ENCODE results near the gene NAT14. TPM values are rescaled to one million over a fixed set of nuclear protein-coding genes. Genes with fewer than 3 reads are reported as not detected.
A peak's percentile ranks its signal among the peaks of the same experiment; 100 is the strongest.

NAT14 gene
- total and polyA plus RNA-seq, 2 of the 8 experiments (the other 6 are each of a cell fraction or from before 2014, with no cell fraction given): 47.1 to 71.2 TPM

DNA sequence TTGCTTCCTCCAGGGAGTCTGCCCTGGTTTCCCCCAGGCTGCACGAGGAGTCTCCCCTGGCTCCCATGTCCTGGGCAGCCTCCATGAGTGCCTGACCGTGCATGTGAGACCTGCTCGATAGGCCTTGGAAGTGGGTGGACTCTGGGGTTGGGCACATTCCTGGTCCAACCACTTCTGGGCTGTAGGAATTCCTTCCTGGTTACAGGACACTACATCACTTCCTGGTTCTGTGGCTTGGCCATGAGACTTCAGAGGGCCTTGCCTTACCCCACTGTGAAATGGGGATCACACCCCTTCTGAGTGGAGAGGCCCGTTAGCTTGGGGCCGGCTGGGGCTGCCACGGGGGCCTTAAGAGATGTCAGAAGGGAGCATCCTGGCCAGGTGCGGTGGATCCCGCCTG is 12.5 kb upstream of the NAT14 start:
- DNase-seq (ENCODE audit: low read depth in 1 of 2, low spot score in 2 of 2) (no peak), FAIRE-seq (no peak)
- Histone ChIP-seq H2BK20ac (ENCODE audit: low read length) (no peak overlapping the region; the same call in 1 of the 2 replicates), H2BK15ac (ENCODE audit: low read length) (peak overlapping the region; percentile 81; the same call in 1 of the 2 replicates), H3K9me3 (ENCODE audit: insufficient read depth in 2 of 2, low read depth in 1 of 2, low read length in 1 of 2) (no peaks in the 10 kb centered on the region), H3K4me2 (ENCODE audit: insufficient read depth in 1 of 2, low read depth in 2 of 2, low read length in 2 of 2) (no peak overlapping the region), H3K23ac (ENCODE audit: insufficient read length) (no peak overlapping the region), H2BK12ac (ENCODE audit: low read depth, low read length) (no peak overlapping the region), H2BK120ac (replicated peaks; ENCODE audit: low read depth, low read length) (no peak overlapping the region), H3K4ac (replicated peaks; ENCODE audit: insufficient read length, low read depth, low read length) (no peak overlapping the region), H3K4me1 (replicated peaks in 1 of 4; ENCODE audit: control insufficient read depth in 3 of 4, insufficient read depth in 4 of 4, low read length in 3 of 4) (peaks cover 0 to 13% (median 6%) of the 10 kb centered on the region in 4 experiments; a peak in 5 of 7 replicates), H4K5ac (ENCODE audit: insufficient read length, low read depth, low read length) (no peak overlapping the region), H3K18ac (ENCODE audit: extremely low read depth, low read length) (no peak overlapping the region), H4K91ac (replicated peaks; ENCODE audit: insufficient read length, low read length) (no peak overlapping the region), H2AFZ (ENCODE audit: low read length) (no peak overlapping the region), H3K56ac (replicated peaks; ENCODE audit: insufficient read length, low read depth, low read length) (no peak overlapping the region), H3K9ac (replicated peaks in 1 of 4; ENCODE audit: extremely low read depth in 1 of 4, low read depth in 3 of 4, low read length in 3 of 4) (no peak overlapping the region), H3K79me1 (ENCODE audit: low read depth, low read length) (peaks cover 2% of the 10 kb centered on the region; the same call in 1 of the 2 replicates), H3K27ac (ENCODE audit: low read depth, low read length) (no peak overlapping the region), H4K20me1 (replicated peaks in 1 of 2; ENCODE audit: control insufficient read depth in 1 of 2, insufficient read depth in 2 of 2, low read length in 2 of 2) (no peaks in the 10 kb centered on the region), H3K27me3 (replicated peaks in 1 of 4; ENCODE audit: control insufficient read depth in 3 of 4, extremely low read depth in 1 of 4, insufficient read depth in 3 of 4, low read length in 3 of 4) (no peaks in the 10 kb centered on the region; a peak in 2 of 7 replicates), H2AK5ac (ENCODE audit: low read depth, low read length) (no peak overlapping the region), H2BK5ac (ENCODE audit: low read depth, low read length) (0 out of 2 replicates have a peak overlapping the region, but pooled peaks have one; percentile 35), H3K36me3 (ENCODE audit: control insufficient read depth in 2 of 4, insufficient read depth in 4 of 4, low read length in 3 of 4) (no peaks in the 10 kb centered on the region), H3K14ac (ENCODE audit: insufficient read length) (no peak overlapping the region), H3K23me2 (ENCODE audit: low read depth, low read length) (peaks cover 3% of the 10 kb centered on the region), H3K79me2 (ENCODE audit: control insufficient read depth in 1 of 2, insufficient read depth in 2 of 2, low read length in 2 of 2) (no peaks in the 10 kb centered on the region), H3K4me3 (ENCODE audit: extremely low read depth in 1 of 4, insufficient read depth in 2 of 4, low read depth in 3 of 4, low read length in 4 of 4) (no peak overlapping the region), H4K8ac (ENCODE audit: extremely low read depth, insufficient read depth, low read length) (no peak overlapping the region; the same call in 1 of the 2 replicates)
- 97% methylated on average over 8 of the region's 8 CpGs; no CpG with 5 or more reads in 1 of the 2 experiments for WGBS, 2 experiments (ENCODE audit: extremely low coverage in 1 of 2, insufficient coverage in 1 of 2, insufficient read length in 1 of 2, insufficient replicate concordance in 2 of 2, low coverage in 1 of 2, low lambda C conversion rate in 2 of 2, missing lambda C conversion rate in 1 of 2)
- CTCF ChIA-PET (ENCODE audit: partially characterized antibody): interaction anchor here (1.4 to 2.1 kb wide), 3 partner anchors 11 to 44 kb away, joined by 3 to 5 read pairs (median 5); partner anchors contain the start of gene NAT14
- POLR2A ChIA-PET (ENCODE audit: partially characterized antibody): interaction anchor here (2.1 to 7.6 kb wide), 2 partner anchors 18 to 127 kb away, joined by 5 to 57 read pairs; partner anchors contain the start of genes FIZ1, SSC5D and ZNF524
- TF ChIP-seq, protein P1, sequence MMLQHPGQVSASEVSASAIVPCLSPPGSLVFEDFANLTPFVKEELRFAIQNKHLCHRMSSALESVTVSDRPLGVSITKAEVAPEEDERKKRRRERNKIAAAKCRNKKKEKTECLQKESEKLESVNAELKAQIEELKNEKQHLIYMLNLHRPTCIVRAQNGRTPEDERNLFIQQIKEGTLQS (IDR thresholded peaks at IDR 0.05; ENCODE audit: insufficient read depth, low read depth, low read length): no peak
- TF ChIP-seq GTF2F1 (IDR thresholded peaks at IDR 0.05; ENCODE audit: borderline replicate concordance, low read depth, low read length) (no peak), MAFK (IDR thresholded peaks at IDR 0.05; ENCODE audit: low read depth, low read length) (no peak), KDM1A (IDR thresholded peaks at IDR 0.05; ENCODE audit: borderline replicate concordance, low read length) (no peak), KDM4A (IDR thresholded peaks at IDR 0.05; ENCODE audit: low read depth, low read length, severe bottlenecking) (no peak), NANOG (IDR thresholded peaks at IDR 0.05; ENCODE audit: insufficient read depth, low read depth, low read length, poor library complexity, severe bottlenecking) (no peak), TBP (IDR thresholded peaks at IDR 0.05; ENCODE audit: low read depth, low read length) (no peak), RBBP5 (IDR thresholded peaks at IDR 0.05; ENCODE audit: borderline replicate concordance, low read depth, low read length) (no peak), SIN3A (conservative IDR thresholded peaks at IDR 0.05 in 1 of 2, IDR thresholded peaks at IDR 0.05 in 1 of 2; ENCODE audit: low read depth in 1 of 2, low read length in 2 of 2) (no peak)
- TF ChIP-seq, protein P2, sequence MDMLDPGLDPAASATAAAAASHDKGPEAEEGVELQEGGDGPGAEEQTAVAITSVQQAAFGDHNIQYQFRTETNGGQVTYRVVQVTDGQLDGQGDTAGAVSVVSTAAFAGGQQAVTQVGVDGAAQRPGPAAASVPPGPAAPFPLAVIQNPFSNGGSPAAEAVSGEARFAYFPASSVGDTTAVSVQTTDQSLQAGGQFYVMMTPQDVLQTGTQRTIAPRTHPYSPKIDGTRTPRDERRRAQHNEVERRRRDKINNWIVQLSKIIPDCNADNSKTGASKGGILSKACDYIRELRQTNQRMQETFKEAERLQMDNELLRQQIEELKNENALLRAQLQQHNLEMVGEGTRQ (IDR thresholded peaks at IDR 0.05; ENCODE audit: low read length): no peak
